CD14-positive monocyte (primary cell): ENCODE results near the gene KCNN2. TPM values are rescaled to one million over a fixed set of nuclear protein-coding genes. Genes with fewer than 3 reads are reported as not detected.

Source experiments
- DNase-seq, 3 donors: peaks; one replicate each; pipeline ENCODE4 v3.0.0-alpha.2; 2011 to 2022
- H2AFZ ChIP-seq: 2 replicates; pipeline ENCODE4 v1.6.0; 2012; ENCODE audit warnings: mild to moderate bottlenecking, low read depth, low read length, inconsistent platforms; ENCODE audit not compliant: insufficient read depth, poor library complexity, severe bottlenecking
- H3K27ac ChIP-seq, 2 donors: 1 replicate in 1 of 2; 2 replicates in 1 of 2; pipeline ENCODE4 v1.5.1; 2012 to 2013; ENCODE audit warnings: low read length in 2 of 2, control low read depth in 1 of 2, inconsistent platforms in 1 of 2, low read depth in 1 of 2, mild to moderate bottlenecking in 1 of 2
- H3K27me3 ChIP-seq, 2 donors: one replicate each; pipeline versions ENCODE4 v1.6.0 to v1.6.1; 2011 to 2013; ENCODE audit warnings: low read length in 2 of 2; ENCODE audit not compliant: control insufficient read depth in 2 of 2, insufficient read depth in 2 of 2
- H3K36me3 ChIP-seq, 2 donors: replicated peaks in 1 of 2; 1 replicate in 1 of 2; 2 replicates in 1 of 2; pipeline versions ENCODE4 v1.5.1 to v1.6.1; 2012 to 2013; ENCODE audit warnings: low read length in 2 of 2, control low read depth in 1 of 2, inconsistent platforms in 1 of 2, mild to moderate bottlenecking in 1 of 2; ENCODE audit not compliant: insufficient read depth in 2 of 2, control insufficient read depth in 1 of 2
- H3K4me1 ChIP-seq, 2 donors: 1 replicate in 1 of 2; 2 replicates in 1 of 2; pipeline versions ENCODE4 v1.5.1 to v1.6.1; 2012 to 2013; ENCODE audit warnings: low read length in 2 of 2, control low read depth in 1 of 2, inconsistent platforms in 1 of 2, mild to moderate bottlenecking in 1 of 2, moderate library complexity in 1 of 2; ENCODE audit not compliant: insufficient read depth in 2 of 2, control insufficient read depth in 1 of 2
- H3K4me2 ChIP-seq: replicated peaks from 2 replicates; pipeline ENCODE3; 2012; ENCODE audit warnings: low read length, moderate library complexity, mild to moderate bottlenecking; ENCODE audit not compliant: poor library complexity, severe bottlenecking; ENCODE audit errors: extremely low read depth
- H3K4me3 ChIP-seq, 3 experiments: fragments of 200-600 bp in 1 of 3; sonication (generic) in 1 of 3; replicated peaks in 1 of 3; 1 replicate in 2 of 3; 2 replicates in 1 of 3; pipeline ENCODE4 v1.5.1; 2011 to 2013; ENCODE audit warnings: low read length in 3 of 3, mild to moderate bottlenecking in 3 of 3, control low read depth in 2 of 3, low read depth in 2 of 3, inconsistent platforms in 1 of 3, moderate library complexity in 1 of 3
- H3K79me2 ChIP-seq: 2 replicates; pipeline ENCODE4 v1.6.0; 2012; ENCODE audit warnings: mild to moderate bottlenecking, control low read depth, inconsistent platforms, low read length, moderate library complexity; ENCODE audit not compliant: insufficient read depth
- H3K9ac ChIP-seq: 2 replicates; pipeline ENCODE4 v1.6.0; 2017; ENCODE audit warnings: low read length, mild to moderate bottlenecking; ENCODE audit not compliant: insufficient read depth, poor library complexity, severe bottlenecking
- H3K9me3 ChIP-seq, 2 donors: replicated peaks in 1 of 2; 1 replicate in 1 of 2; 2 replicates in 1 of 2; pipeline versions ENCODE4 v1.5.1 to v1.6.1; 2012 to 2013; ENCODE audit warnings: low read length in 2 of 2, control low read depth in 1 of 2; ENCODE audit not compliant: control insufficient read depth in 1 of 2, insufficient read depth in 1 of 2
- H4K20me1 ChIP-seq: 2 replicates; pipeline ENCODE4 v1.6.0; 2012; ENCODE audit warnings: mild to moderate bottlenecking, low read length, control low read depth, moderate library complexity; ENCODE audit not compliant: insufficient read depth
- H3K27ac Mint-ChIP-seq, 7 donors: one replicate each; pipeline ENCODE4 v1.8.0; 2020; ENCODE audit warnings: mild to moderate bottlenecking in 7 of 7, mixed read lengths in 7 of 7, moderate library complexity in 6 of 7, inconsistent platforms in 2 of 7
- H3K27me3 Mint-ChIP-seq, 3 donors: one replicate each; pipeline ENCODE4 v1.8.0; 2021 to 2022; ENCODE audit warnings: low read depth in 3 of 3, mild to moderate bottlenecking in 3 of 3, mixed read lengths in 3 of 3, moderate library complexity in 3 of 3, inconsistent platforms in 1 of 3
- H3K36me3 Mint-ChIP-seq, 2 donors: one replicate each; pipeline ENCODE4 v1.8.0; 2020; ENCODE audit warnings: mixed read lengths in 2 of 2, inconsistent platforms in 1 of 2, mild to moderate bottlenecking in 1 of 2
- H3K4me1 Mint-ChIP-seq: one replicate; pipeline ENCODE4 v1.8.0; 2020; ENCODE audit warnings: mild to moderate bottlenecking, mixed read lengths
- H3K4me3 Mint-ChIP-seq, 2 donors: one replicate each; pipeline ENCODE4 v1.8.0; 2020; ENCODE audit warnings: mild to moderate bottlenecking in 2 of 2, mixed read lengths in 2 of 2, moderate library complexity in 1 of 2
- H3K9me3 Mint-ChIP-seq, 7 donors: one replicate each; pipeline ENCODE4 v1.8.0; 2020 to 2022; ENCODE audit warnings: mixed read lengths in 7 of 7, mild to moderate bottlenecking in 6 of 7, moderate library complexity in 6 of 7, inconsistent platforms in 2 of 7
- WGBS: methylation state at CpG from one replicate; pipeline ENCODE4 v1.1.5; 2013; ENCODE audit warnings: missing lambda C conversion rate; ENCODE audit not compliant: insufficient coverage; 5-methylcytosine and 5-hydroxymethylcytosine counted together
- intact Hi-C, 2 donors: fragments of 100-400 bp; cut with micrococcal nuclease; formaldehyde crosslinking; loops; one replicate each; pipeline versions ENCODE4 v1.15.0 to v1.15.1; 2023
- polyA plus RNA-seq, 3 donors: library from polyadenylated mRNA; depleted of rRNA in 1 of 3; unstranded in 2 of 3; stranded (reverse) in 1 of 3; fragments of 300-500 nt in 2 of 3; fragments of >200 nt in 1 of 3; fragmentation: Illumina TruSeq in 2 of 3; gene quantifications; 1 replicate in 2 of 3; 2 replicates in 1 of 3; pipeline ENCODE4 v1.2.3, GENCODE V29; 2012 to 2021
- TF ChIP-seq, protein P1 (sequence below): fragments of 200-600 bp; IDR thresholded peaks from one replicate; pipeline ENCODE4 v1.8.0; 2022; ENCODE audit warnings: antibody characterized with exemption, mild to moderate bottlenecking

Gene KCNN2
- polyA plus RNA-seq, 3 donors: not detected

DNA sequence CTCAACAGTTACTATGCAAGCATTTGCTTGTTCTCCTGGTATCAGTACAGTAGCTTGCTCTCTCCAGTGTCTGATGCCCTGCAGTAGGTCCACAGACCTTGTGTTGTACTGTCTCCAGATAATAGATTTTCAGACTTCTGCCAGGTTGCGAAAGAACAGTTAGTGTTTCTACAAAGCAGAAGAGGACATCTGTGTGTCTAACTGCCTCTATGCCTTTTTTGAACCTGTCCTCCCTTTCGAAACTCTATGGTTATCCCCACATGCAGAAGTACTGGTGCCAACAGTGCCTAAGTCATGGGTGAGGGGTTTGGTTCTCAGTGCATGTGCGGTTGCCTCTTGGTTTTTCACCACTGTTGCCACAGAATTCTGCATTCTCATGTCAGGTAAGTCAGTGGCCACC is 45.9 kb downstream of the KCNN2 start:
- no peaks in the 10 kb centered on the region for H4K20me1 ChIP-seq
- no peaks in the 10 kb centered on the region for H3K27me3 ChIP-seq
- no peak overlapping the region for H3K9ac ChIP-seq
- H3K27ac Mint-ChIP-seq: no peak overlapping the region
- peaks cover 0 to 2% (median 0%) of the 10 kb centered on the region in 7 donors for H3K9me3 Mint-ChIP-seq
- intact Hi-C loops: no loop called here
- H3K4me1 ChIP-seq: no peaks in the 10 kb centered on the region
- no peaks in the 10 kb centered on the region for H3K79me2 ChIP-seq
- no peak overlapping the region for H3K4me2 ChIP-seq
- H2AFZ ChIP-seq: no peak overlapping the region
- no peaks in the 10 kb centered on the region for H3K36me3 Mint-ChIP-seq
- no CpG with 5 or more reads among the region's 3 CpGs for WGBS
- no peaks in the 10 kb centered on the region for H3K36me3 ChIP-seq
- peak overlapping the region in 1 of 2 donors; percentile 44 for H3K4me3 Mint-ChIP-seq
- TF ChIP-seq, protein P1, sequence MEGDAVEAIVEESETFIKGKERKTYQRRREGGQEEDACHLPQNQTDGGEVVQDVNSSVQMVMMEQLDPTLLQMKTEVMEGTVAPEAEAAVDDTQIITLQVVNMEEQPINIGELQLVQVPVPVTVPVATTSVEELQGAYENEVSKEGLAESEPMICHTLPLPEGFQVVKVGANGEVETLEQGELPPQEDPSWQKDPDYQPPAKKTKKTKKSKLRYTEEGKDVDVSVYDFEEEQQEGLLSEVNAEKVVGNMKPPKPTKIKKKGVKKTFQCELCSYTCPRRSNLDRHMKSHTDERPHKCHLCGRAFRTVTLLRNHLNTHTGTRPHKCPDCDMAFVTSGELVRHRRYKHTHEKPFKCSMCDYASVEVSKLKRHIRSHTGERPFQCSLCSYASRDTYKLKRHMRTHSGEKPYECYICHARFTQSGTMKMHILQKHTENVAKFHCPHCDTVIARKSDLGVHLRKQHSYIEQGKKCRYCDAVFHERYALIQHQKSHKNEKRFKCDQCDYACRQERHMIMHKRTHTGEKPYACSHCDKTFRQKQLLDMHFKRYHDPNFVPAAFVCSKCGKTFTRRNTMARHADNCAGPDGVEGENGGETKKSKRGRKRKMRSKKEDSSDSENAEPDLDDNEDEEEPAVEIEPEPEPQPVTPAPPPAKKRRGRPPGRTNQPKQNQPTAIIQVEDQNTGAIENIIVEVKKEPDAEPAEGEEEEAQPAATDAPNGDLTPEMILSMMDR: no peak
- no peaks in the 10 kb centered on the region for H3K9me3 ChIP-seq
- H3K4me1 Mint-ChIP-seq: no peaks in the 10 kb centered on the region
- no peak overlapping the region for H3K27ac ChIP-seq
- DNase-seq: no peak
- H3K27me3 Mint-ChIP-seq: peaks cover 0 to 5% (median 1%) of the 10 kb centered on the region in 3 donors
- H3K4me3 ChIP-seq: no peak overlapping the region

- Histone ChIP-seq H3K79me2 (no peaks in the 10 kb centered on the region), H3K9me3 (no peaks in the 10 kb centered on the region), H3K4me2 (no peak overlapping the region), H3K9ac (no peak overlapping the region), H3K27ac (no peak overlapping the region), H2AFZ (no peak overlapping the region), H3K27me3 (no peaks in the 10 kb centered on the region), H3K36me3 (no peaks in the 10 kb centered on the region), H3K4me3 (no peak overlapping the region), H4K20me1 (no peaks in the 10 kb centered on the region), H3K4me1 (no peaks in the 10 kb centered on the region)
- TF ChIP-seq, protein P1: no peak
- no peaks in the 10 kb centered on the region for H3K4me1 Mint-ChIP-seq
- no peaks in the 10 kb centered on the region for H3K36me3 Mint-ChIP-seq
- H3K9me3 Mint-ChIP-seq: peaks cover 0 to 2% (median 0%) of the 10 kb centered on the region in 7 donors
- no peak overlapping the region for H3K27ac Mint-ChIP-seq
- no CpG with 5 or more reads among the region's 3 CpGs for WGBS
- intact Hi-C loops: no loop called here
- no peak overlapping the region for H3K4me3 Mint-ChIP-seq
- DNase-seq: no peak
- H3K27me3 Mint-ChIP-seq: peaks cover 0 to 5% (median 0%) of the 10 kb centered on the region in 3 donors
Measured at GRCh38 chr5:114408847-114409246, 47.0 kb downstream of the KCNN2 start.
